Suppressor macrophage treated with lipopolysaccharide for 1 hour (primary cell): ENCODE data around the gene XPO6.

Source experiments
- DNase-seq, 3 donors: peaks; one replicate each; pipeline ENCODE4 v3.0.0-alpha.2; 2020 to 2022

XPO6 gene

DNA sequence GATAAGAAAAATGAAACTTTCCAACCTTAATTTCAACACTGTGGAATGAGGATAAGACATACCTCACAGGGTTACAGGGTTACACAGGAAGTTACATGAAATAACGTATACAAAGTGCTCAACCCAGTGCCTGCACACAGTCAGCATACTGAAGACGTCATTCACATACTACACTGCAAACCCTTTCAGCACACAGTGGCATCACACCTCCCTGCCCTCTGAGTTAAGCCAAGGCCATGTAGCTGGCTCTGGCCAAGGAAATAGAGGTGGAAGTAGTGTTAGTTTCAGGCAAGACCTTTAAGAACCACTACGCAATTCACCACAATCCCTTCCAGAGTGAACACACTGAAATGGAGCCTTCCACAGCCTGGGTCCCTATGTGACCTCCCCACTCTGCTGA is 101.7 kb downstream of the XPO6 start:
- DNase-seq: peak; percentile 39 to 72 (median 39)

- DNase-seq: peak; percentile 50 to 58 (median 55)
These were observed 103.0 kb downstream of the XPO6 start for GRCh38 chr16:28108590-28109247.

- no peak for DNase-seq
These were observed 104.5 kb downstream of the XPO6 start for GRCh38 chr16:28107232-28107631.

DNA sequence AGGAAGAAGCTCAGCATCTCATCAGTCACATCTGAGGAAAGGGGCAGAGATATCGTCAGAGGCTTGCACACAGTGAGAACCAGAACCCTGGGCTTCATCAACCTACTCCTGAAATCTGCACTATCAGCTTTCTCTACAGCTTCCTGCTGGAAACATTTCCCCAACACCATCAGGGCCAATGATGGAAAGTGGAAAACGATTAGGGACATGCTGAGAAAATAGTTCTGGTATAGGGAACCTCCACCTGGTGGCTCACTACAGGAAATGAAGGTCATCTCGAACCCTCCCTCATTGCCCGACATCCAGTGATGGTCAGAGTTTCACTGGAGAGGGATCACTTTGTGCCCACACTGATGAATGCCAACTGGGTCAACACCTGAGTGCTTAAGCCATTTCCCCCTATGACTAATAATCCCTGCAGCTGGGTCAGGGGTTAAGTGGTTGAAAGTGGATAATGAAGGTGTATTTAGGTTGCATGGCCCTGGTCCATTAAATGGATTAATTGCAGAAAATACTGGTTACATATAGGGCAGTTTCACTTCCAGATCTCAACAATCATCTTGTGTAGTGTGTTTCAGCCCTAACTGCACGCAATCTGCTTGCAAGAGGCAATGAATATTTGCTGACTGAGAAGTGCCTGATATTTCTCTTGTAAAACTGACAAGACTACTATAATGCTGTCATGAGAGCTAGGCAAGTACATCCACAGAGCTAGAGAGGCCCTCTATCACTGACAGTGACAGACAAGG is 105.1 kb downstream of the XPO6 start:
- DNase-seq: peak in 1 of 3 donors; percentile 16

GRCh38 chr16:28105954-28106353 is 105.8 kb downstream of the XPO6 start:
- no peak for DNase-seq

DNA sequence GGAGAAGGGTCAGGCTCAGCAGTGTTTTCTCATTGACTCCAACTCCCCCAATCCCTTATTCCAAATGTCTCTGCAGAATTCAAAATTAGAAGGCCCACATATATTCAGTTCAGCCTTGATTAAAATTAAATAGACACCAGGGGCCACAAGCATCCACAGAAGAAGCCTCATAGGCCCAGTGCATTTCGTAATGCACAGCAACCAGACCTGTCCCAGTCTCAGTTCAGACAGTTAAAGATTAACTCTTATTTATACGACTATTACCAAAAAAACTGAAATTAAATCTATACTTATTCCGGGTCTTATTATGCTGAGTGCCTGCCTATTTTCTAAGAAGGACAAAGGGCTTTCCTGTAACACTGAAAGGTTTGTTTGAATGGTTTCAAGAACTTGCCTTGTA is 106.5 kb downstream of the XPO6 start:
- DNase-seq: no peak

- DNase-seq: no peak
These were observed 107.4 kb downstream of the XPO6 start for GRCh38 chr16:28104404-28104803.

GRCh38 chr16:28103516-28104170 is 108.1 kb downstream of the XPO6 start:
- DNase-seq: no peak

GRCh38 chr16:28101533-28101890 is 110.3 kb downstream of the XPO6 start:
- no peak for DNase-seq

DNA sequence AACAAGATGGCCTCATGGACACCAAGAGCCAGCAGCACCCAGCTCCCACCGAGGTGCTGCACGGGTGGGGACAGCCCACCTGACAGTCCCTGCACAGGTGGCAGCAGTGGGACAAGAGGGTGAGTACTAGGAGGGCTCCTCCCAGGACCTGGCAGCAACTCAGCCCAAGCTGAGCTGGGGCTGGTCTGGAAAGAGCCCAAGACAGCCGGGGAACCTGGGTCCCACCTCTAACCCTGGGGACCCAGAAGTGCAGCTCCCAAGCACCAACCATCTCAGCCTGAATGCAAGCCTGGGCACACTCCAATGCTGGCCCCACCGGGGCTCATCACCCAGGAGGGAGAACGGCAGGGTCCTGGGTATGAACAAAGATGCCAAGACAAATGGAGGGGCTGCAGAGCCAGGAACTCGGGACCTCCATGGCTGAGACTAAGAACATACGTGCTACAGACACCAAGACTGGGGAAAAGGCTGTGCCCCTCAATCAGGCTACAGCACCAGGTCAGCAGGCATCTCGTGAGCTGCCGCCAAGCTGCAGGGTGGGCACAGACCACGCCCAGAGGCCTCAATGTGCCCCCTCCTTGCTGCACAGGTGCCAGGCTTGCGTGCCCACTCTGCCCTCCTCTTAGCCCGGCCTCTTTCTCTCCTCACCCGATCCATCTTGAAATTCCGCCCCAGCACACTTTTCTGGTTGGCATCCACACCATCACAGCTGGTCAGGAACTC is 110.8 kb downstream of the XPO6 start:
- no peak for DNase-seq

DNA sequence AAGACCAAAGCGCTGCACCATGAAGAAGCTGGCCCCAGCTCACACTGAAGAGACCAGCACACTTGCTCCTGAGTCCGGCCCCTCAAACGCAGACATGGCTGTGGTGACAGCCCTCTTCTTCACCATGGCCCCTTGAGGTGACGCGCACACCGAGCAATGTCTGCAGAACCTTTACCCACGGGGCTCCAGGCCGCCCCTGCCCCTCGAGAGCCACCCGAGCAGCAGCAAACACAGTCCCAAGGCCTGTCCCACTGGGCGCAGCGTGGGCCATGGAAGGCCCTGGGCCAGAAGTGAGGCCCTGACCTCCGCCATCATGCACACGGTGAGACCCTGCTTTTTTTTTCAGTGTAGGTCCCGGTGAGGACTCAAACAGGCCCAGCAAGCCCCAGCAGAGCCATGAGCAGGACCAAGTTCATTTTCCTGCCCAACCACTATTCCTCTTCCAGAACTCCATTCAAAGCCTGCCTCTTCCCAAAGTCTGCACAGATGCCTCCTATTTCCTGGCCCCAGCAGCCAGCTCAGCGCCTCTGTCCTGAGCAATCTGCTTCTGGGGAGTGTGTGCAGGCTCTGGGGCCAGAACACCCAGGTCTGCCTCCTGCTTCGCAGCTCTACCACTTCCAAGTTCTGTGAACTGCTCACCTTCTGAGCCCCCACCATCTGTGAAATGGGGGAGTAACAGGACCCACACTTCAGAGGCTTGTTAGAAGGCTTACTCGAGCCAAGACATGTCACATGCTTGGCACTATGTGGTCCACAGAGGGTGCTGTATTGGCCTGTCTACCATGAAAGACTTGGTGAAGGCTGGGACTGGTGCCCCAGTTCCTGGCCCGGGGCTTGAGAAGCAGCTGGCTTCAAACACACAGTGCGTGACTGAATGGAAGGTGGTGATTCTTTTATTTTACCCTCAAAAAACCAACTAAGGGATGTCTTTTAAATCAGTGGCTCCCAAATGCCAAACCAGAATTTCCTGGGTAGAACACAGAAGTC is 112.5 kb downstream of the XPO6 start:
- DNase-seq: no peak

GRCh38 chr16:28098171-28098958 is 113.4 kb downstream of the XPO6 start:
- DNase-seq: no peak

DNA sequence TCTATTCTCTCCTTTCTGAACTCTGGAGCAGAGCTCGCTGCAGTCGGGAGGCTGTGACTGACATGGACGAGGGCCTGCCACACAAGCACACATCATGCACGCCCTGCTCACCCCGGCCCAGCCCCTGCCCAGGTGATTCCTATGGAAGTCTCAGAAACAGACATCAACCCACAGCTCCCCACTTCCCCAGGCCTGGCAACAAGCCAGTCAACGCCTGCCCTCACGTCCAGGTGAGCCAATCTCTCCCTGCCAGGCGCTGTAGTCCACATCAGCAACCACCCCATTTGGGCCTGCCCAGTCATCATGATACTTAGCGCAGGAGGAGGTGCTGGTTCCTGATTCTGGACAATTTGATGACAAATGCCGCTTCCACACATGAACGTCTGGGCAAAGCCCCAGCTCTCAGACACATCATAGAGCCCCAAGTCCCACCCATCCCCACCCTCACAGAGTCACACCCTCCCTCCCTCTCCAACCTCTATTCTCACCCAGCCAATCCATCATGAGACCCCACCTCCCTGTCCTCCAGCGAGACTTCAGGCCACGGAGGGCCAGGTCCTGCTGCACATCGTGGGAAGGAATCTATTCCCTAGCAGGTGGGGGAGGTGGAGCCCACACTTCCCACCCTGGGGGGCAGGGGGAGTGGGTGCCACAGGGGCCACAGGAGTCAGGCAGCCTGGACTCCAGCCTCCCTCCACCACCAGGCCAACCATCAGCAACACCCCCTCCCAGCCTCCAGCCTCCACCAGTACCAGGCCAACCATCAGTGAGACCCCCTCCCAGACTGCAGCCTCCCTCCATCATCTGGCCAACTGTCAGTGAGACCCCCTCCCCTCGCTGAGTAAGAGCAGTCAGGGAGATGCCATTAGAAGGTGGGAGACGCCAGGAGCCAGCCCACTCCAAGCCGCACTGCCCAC is 114.5 kb downstream of the XPO6 start:
- no peak for DNase-seq

DNA sequence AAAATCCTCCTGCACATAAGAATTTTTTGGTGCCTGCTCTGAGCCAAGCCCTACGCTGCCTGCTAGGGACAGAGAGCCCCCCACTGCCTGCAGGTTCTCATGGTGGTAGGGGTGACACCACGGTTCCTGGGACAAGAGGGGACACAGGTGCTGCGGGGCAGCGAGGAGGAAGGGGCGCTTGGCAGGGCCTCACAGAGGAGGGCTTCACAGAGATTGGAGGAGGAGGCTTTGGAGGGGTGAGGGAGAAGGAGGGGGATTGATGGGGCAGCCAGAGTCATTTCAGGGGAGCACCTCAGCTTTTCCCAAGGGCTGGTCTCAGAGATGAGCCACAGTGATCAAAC is 118.4 kb downstream of the XPO6 start:
- DNase-seq: no peak

DNA sequence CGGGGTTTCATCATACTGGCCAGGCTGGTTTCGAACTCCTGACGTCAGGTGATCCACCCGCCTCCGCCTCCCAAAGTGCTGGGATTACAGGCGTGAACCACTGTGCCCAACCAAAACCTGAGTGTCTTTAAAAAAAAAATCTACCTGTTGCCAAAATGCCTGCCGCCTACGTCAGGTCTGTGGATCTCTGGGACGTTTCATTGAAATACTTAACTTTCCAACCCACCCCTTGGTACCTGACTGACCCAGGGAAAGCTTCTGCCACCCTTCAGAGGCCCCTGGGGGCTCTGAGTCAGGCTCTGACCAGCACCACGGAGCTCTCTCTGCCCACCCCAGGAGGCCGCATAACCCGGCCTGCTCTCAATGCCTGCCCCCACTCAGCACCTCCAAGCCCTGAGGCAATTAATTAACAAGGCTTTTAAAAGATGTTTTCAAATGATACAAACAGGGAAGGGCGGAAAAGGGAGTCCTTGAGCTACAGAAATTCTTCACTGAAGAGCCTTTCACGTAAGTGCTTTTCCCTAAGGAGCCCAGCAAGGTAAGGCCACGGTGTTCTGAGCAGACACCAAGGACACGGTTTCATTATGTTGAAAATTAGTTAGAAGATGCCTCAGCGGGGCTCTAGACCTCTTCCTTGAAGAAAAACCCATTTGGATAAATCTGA is 118.9 kb downstream of the XPO6 start:
- no peak for DNase-seq

- no peak for DNase-seq
These were observed 120.1 kb downstream of the XPO6 start for GRCh38 chr16:28091656-28092055.

DNA sequence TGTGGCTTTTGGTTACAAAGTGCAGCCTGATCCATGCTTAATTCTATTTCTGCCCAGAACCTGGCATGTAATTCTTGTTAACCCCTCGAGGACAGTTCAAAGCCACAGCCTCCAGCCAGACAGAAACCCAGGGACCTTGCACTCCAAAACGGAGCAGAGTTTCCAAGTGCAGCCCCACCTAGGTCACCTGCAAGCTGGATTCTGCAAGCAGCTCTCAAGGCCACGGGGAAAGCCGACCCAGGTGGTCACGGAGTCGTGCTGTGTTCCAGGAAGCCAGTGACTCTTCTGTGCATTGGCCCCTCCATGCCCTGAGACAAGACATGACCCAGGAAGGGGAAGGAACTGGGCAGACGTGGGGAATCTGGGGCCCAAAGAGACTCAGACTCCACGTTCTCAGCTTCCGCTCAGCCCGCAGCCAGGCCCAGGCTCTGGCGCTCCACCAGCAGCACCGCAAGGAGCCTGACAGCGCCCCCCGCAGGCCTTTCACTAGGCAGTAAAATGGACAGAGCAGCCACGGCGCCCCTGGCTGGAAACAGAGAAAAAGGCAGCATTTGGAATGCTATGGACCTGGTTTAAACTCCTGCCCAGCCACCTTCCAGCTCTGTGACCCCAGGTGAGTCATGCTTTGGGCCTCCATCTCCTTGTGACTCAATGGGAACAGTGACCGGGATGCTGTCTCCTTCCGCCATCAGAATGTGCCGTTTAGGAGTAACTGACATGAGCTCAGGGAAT is 121.0 kb downstream of the XPO6 start:
- DNase-seq: no peak

- no peak for DNase-seq
These were observed 121.8 kb downstream of the XPO6 start for GRCh38 chr16:28089992-28090365.
